ENCODE measurements around the gene NUDT16L1.

DNA sequence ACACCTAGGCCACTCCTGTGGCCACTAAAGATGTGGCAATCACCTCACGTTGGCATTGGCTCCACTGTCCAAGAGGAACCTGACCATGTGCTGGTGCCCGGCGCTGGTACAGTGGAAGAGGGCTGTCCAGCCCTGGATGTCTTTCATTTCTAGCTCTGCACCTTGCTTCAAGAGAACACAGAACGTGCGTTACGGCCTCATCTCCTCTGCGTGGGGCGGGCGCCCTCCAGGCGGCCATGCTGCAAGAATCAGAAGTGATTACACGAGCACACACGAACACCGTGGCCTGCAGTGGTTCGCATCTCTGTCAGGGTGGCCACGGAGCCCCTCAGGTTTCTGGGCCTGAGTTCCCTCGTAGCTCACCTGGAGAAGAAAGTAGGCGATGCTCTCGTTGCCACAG is 33.3 kb downstream of the NUDT16L1 start:
- TF ChIP-seq CTCF (IDR thresholded peaks at IDR 0.05) = no peak
- TF ChIP-seq EP300 (IDR thresholded peaks at IDR 0.05) = no peak
